Activated CD8-positive, alpha-beta memory T cell treated with anti-CD3 and anti-CD28 coated beads, Interleukin-2, amount 50 U/mL, for 24 hours (primary cell): Measurements from ENCODE around the gene DTNBP1.

Experiments
- DNase-seq: peaks from one replicate; pipeline ENCODE4 v3.0.0-alpha.2; 2020; ENCODE audit errors: extremely low read depth

Gene DTNBP1

DNA sequence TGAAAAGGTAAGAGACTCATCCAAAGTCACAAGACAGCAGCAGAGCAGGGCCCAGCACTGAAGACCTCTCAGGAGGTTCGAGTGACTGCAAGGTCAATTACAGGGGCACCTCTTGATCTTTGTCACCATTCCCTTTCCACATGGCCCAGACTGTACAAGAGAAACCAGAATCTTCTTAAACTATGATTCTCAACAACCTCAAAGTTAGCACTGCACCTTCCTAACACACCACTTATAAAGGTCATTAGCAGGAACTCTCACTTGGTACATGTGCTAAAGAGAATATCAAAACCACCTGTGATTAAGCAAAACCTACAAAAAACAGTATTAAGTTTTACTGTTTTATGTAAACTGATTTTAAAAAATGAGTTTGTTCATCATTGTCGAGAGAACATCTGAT is 70.2 kb downstream of the DTNBP1 start:
- no peak for DNase-seq

DNA sequence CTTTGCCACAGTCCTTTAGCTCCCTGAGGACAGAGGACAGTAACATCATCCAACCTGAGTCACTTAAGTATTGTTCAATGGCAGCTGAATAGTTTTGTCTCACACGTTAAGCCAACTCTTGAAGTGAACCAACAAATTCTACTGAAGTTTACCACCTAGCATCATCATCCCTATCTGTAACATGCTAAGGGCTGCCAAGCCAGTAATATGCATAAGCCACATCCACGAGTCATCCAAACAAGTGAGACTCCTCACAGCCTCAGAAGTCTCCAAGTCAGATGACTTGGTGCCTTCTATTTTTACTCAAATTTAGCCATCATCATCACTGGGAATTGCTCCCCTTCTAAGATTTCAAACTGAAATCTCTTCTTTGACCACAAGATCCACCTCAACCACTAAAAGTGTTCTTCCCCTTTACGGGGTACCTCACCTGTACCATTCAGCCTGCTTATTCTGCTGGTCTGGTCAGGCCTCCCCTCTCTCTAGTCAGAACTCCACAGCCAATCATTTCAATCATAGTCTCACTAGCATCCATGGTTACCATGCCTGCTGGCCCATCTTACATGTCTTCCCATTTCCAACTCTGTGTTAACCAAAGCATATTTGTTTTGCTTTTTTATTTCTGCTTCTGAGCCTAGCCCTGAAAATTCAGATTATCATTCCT is 73.7 kb downstream of the DTNBP1 start:
- DNase-seq: no peak

DNA sequence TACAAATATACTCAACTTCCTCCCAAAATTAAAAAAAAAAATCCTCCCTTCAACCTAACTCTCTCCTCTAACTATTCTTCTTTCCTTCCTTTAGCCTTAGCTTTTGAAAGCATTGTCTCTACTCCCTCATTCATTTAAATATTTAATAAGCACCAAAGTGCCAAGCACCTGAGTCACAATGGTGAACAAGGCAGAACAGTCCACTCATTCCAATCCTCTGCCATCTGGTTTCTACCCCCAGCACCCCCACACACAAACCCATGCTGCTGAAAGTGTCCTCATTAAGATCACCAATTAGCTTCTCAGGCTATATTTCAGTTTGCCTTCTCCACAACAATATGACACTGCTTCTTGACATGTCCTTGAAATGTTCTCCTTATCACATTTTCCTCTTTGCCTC is 76.3 kb downstream of the DTNBP1 start:
- DNase-seq: no peak

DNA sequence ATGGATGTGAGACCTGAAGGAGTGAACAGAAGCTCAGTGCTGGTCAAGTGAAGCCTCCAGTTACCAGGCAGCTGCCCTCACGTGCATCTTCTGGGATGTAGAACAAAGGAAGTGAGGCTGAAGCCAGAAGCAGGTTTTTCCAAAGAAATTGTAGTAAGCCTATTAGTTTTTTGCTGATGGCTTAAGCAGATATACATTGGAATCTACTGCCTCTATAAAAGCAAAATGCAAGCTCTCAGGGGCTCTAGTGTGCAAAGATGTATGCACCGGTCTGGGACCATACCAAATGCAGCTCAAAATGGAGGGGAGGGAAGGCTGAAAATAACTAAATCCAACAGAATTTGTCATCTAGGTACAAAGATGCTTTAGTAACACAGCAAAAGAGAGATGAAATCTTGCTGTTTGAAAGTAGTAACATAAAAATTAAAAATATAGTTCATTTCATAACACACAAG is 77.0 kb downstream of the DTNBP1 start:
- no peak for DNase-seq

DNA sequence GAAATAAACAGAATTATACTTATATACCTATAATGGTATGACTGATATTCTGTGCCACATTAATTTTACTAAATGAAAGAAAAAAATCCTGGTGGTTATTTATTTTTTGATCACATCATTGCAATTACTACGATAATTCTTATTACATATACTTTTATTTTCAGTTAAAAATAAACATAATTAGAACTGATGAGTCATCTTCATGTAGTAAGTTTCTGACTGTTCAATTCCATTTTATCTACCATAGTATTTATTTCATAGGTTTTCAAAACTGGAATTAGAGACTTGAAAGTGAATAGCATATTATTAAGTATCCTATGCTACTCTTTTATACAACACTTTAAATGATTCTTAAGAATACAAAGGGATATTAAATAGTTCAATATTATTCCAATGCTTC is 80.3 kb downstream of the DTNBP1 start:
- no peak for DNase-seq

DNA sequence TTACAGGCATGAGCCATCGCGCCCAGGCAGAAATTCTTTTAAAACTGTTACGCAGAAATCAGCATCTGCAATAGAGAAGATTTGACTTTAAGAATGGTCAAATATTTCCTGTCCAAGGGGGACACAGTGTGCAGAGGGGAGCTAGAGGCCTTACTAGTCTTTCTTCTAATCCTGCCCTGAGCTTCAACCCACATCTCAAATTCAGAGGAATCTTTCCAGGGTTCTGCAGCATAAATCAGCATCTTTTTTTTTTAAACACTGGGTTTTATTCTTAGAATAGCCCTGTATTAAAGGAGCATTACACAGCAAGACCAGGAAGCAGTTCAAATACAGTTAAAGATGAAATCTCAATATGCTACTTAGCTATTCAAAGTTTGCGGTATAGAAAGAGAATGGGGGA is 81.1 kb downstream of the DTNBP1 start:
- no peak for DNase-seq

DNA sequence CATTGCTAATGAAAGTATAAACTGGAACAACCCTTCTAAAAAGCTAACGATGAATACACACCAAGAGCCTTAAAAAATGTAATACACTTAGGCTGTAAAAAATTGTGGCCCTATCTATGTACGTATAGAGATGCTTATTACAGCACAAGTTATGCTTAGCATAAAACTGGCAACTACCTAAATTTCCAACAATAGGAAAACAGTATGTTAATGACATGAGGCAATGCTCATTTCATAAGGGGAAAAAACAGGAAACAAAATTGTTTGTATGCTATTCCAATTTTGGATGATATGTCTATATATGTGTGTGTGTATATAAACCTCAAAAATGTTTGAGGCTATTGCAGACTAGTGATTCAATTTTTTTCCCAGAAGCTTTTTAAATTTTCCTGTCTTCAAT is 82.5 kb downstream of the DTNBP1 start:
- no peak for DNase-seq

DNA sequence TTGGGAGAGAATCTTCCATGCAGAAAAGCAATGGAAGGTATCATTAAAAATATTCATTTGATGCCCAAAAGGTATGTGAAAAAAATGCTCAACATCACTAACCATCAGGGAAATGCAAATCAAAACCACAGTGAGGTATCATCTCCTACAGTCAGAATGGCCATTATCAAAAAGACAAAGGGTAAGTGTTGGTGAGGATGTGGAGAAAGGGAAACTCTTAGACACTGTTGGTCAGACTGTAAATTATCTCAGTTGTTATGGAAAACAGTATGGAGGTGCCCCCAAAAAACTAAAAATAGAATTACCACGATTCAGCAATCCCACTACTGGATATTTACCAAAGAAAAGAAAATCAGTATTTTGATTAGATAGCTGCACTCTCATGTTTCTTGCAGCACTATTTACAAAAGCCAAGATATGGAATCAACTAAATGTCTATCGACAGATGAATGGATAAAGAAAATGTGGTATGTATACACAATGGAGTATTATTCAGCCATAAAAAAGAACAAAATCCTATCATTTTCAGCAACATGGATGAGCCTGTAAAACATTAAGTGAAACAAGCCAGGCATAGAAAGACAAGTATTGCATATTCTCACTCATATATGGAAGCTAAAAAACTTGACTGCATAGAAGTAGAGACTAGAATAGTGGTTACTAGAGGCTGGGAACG is 84.0 kb downstream of the DTNBP1 start:
- DNase-seq: no peak

DNA sequence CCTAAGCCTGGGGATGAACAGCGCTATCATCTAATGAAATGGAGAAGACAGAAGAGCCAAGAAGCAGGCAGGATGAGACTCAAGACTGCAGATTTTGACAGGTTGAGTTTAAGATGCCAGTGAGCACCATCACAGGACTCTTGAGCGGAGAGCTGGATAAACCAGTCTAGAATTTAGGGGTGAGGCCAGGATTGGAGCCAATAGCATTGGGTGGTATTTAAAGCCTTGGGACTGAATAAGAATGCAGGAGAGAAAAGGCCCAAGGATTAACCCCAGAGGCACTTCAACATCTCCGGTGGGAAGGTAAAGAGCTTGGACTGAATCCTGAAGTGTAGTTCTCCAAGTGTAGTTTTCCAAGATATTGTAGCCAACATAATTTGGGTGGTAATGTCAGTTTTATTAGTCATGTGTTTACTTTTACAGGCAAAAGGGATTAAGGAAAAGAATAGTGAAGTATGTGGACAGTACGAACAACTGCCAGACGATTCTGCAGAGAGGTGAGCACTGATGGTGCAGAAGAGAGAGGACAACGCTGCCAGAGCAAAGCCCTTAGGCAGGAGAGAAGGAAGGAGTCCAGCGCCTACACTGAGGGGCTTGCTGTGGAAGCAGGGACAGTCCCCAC is 85.2 kb downstream of the DTNBP1 start:
- no peak for DNase-seq

DNA sequence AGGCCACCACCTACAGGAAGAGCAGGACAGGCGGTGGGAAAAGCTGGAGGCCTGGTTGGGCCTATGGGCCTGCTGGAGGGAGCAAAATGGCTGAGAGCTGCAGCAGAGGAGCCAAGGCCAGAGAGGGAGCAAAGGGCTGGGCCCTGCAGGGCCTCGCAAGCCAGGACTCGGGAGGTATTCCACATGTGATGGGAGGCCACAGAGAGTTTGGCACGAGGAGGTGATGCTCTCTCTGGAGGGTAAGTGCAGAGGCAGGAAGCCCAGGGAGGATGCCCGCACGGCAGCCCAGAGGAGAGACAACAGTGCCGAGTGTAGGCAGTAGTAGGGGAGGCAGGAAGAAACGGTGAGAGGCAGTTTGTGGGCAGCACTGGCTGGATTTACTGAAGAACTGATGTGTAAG is 85.7 kb downstream of the DTNBP1 start:
- DNase-seq: no peak

DNA sequence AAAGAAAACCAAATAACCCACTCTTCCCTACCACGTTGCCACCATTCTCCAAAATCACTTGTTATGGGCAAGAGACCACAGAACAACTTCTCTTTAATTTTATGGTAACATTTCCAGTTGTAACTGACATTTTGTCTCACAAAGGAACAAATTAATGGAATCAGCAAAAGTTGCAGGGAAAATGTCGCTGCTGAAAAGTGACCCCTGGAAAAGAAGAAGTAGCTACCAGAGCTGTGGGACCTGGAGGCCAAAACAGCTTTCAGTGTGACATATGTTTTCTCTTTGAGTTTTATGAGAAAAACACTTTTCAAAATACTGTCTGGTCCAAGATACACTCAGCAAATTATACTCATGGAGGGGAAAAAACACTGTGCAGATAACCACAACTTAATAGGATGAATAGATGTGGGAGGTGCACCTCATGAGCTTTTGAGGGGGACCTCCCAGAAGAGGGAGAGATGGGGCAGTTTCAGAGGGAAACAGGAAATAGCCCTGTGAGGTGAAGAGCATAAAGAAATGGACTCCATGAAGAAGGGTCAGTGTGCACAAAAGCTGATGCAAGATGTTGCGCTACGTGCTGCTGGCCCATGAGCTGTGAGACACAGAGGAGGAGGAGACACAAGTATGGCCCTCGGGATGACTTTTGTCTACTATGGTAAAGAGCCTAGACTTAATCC is 87.3 kb downstream of the DTNBP1 start:
- DNase-seq: no peak

DNA sequence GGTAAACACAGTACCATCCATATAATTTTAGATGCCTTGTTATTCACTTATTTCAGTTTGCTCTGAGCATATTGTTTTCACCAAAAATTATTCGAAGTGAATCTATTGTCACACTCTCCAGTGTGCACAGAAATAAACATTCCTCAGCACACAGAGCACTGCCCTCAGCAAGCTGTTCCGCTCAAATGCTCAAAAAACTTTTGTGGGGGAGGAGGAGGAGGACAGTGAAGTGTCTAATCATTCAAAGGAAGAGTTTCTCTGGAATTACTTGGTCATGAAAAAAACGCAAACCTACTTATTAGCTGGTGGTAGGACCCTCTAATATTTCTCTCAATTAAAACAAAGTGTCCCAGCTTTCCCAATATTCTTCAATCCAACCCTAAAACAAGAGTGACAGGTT is 88.3 kb downstream of the DTNBP1 start:
- no peak for DNase-seq

DNA sequence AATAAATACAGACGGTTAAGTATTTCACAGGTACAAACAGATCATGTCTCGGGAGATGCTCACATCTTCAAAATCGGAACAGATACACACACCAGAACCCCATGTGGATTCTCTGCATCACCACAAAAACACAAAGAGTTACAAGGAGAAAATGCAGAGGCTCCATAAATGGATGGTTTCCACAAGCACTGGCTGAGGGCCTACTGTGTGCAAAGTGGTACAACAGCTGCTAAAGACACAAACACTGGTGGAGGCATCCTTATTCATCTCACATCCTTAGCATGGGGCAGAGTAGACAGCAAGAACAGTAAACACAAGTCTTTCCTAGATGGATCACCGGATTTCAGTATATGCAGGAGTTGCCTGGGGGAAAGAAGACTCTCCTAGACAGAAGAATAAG is 88.8 kb downstream of the DTNBP1 start:
- DNase-seq: no peak

DNA sequence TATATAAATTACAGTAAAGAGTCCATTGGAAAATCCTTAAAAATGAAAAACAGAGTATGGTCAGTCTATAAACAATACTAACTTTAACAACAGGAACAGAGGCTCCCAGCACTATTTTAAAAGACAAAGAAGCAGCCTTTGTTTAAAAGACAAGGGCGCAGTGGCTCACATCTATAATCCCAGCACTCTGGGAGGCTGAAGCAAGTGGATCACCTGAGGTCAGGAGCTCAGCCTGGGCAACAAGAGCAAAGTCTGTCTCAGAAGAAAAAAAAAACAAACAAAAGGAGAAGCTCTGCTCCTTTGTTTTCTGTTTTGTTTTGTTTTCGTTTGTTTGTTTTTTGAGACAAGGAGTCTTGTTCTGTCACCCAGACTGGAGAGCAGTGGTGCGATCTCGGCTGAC is 89.4 kb downstream of the DTNBP1 start:
- DNase-seq: no peak

DNA sequence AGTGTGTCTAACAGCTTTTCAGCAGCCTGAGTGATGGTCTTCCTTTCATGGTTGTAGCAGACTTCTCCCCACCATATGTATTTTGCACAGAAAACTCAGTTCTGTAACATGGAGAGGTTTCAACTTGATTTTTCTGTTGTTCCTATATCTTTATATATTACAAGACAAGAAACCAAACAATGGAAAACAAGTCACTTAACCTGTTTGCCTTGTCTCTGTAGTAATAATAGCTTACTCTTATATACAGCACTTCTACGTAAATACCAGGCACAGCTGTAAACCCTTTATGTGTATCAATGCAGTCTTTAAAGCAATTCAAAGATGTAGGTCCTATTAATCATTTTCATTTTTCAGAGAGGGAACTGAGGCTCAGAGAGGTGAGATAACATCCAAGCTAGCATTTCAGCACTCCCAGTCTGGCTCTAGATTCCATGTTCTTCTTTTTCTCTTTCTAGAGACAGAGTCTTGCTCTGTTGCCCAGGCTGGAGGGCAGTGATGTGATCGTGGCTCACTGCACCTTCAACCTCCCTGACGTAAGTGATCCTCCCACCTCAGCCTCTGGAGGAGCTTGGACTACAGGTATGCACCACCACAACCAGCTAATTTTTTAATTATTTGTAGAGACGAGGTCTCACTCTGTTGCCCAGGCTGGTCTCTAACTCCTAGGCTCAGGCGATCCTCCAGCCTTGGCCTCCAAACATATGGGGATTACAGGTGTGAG is 90.4 kb downstream of the DTNBP1 start:
- no peak for DNase-seq

DNA sequence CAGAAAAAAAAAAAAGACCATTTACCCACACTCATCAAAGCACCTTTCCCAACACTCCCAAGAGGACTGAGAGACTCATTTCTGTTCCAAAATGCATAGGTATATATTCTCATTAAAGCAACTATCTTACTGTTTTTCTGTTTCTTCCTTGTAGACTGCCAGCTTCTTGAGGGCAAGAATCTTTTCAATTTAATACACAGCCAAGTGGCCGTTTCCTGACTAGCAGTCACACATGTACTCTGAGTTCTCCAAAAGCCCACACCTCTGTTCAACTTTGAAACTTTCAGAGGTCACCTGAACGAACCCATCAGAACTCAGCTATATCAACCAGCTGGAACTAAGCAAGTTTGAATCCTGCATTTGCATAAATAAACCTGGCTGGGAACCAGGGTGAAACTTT is 92.7 kb downstream of the DTNBP1 start:
- no peak for DNase-seq

DNA sequence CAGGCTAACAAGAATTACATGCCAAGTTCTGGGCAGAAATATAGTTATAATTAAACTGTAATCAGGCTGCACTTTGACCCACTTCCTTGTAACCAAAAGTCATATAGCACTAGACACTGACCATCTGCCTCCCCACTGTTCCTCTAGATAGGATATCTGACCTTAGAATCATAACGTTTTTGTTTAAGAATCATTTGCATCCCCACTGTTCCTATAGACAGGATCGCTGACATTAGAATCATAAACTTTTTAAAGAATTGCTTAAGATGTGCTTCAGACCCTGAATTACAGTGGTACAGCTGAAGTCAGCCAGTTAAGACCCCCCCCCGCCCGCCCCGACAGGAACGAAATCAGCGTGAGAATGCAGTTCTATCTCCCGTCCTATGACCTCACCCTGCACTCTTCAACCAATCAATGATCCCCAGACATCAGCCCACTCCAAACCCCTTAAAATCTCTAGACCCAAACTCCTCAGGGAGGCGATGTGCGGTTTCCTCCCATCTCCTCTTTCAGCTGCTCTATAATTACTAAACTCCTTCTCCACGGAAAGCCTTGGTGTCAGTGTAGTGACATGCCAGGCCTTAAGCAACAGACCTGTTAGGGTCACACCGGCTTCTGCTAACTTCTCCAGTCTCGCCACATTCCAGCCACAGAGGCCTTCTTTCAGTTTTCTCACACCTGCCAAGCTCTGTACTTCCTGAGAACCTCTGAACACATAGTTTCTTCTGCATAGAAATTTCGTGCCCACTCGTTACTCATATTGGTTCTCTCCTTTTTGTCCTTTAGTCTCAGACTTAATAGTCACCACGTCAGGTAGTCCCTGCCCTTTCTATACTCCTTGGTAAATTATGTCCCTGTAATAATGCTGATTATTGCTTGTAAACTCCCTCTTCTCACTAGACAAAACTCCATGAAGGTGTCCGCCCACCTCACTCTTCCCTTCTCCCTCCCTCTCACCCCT is 93.5 kb downstream of the DTNBP1 start:
- DNase-seq: no peak

DNA sequence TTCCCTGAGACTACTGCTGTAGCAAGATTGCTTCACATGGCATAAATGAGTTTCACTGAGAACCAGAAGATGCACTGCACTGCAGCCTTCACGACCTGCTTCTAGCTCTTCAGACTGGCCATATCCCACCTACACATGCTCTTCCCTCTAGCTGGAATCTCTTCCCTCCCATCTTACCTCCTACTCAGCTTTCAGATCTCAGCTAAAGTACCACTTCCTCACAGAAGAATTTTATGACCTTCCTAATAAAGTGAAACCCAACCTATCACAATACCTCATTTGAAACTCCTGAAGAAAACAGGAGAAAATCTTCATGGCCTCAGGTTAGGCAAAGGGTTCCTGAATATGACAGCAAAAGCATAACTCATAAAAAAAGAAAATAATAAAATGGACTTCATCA is 99.9 kb downstream of the DTNBP1 start:
- no peak for DNase-seq

DNA sequence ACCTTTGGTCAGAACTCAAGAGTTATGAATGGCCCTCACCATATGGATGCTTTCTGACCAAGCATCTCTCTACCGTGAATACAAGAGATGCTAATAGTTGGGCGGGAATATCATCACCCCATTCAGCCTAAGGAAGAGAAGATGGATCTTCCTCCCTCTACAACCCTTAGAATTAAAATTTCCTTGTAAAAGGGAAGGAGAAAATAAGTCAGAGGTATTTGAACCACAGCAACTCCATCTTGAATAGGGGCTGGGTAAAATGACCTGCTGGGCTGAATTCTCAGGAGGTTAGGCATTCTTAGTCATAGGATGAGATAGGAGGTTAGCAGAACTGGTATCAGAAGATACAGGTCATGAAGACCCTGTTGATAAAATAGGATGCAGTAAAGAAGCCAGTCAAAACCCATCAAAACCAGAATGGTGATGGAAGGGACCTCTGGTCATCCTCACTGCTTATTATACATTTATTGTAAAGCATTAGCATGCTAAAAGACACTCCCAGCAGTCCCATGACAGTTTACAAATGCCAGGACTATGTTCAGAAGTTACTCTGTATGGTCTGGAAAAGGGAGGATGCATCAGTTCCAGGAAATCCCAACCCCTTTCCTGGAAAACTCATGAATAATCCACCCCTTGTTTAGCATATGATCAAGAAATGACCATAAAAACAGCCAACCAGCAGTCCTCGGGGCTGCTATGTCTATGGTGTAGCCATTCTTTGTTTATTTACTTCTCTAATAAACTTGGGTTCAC is 101.2 kb downstream of the DTNBP1 start:
- no peak for DNase-seq

DNA sequence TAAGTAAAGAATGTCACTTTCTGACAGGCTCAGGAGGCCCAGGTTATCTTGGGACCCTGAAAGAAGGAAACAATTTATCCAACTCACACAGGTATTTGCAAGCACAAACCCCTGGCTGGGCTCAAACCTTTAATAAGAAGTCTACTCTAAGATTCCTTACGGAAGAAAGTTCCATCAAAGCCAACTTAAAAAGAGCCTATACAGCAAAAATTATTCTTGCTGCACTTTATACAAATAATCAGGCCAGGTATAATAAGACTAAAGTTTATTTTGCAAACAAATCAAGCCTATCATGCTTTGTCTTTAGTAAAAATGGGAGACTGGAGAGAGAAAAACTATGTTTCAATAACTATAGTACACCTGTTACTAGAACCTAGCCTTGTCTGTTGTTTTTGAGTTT is 102.1 kb downstream of the DTNBP1 start:
- no peak for DNase-seq
